SK-N-SH (cell line): ENCODE measurements around the gene DCDC1.

ENCODE experiments used
- FOSL2 ChIP-seq: IDR thresholded peaks from 2 replicates; pipeline ENCODE4 v1.4.0; 2012; ENCODE audit warnings: low read depth, mild to moderate bottlenecking, moderate library complexity, borderline replicate concordance
- TF ChIP-seq, protein P1 (sequence below): fragments of 200-600 bp; sonication (generic); IDR thresholded peaks from 2 replicates; pipeline ENCODE4 v1.6.1; 2017; ENCODE audit warnings: antibody characterized with exemption, mild to moderate bottlenecking, moderate library complexity

DNA sequence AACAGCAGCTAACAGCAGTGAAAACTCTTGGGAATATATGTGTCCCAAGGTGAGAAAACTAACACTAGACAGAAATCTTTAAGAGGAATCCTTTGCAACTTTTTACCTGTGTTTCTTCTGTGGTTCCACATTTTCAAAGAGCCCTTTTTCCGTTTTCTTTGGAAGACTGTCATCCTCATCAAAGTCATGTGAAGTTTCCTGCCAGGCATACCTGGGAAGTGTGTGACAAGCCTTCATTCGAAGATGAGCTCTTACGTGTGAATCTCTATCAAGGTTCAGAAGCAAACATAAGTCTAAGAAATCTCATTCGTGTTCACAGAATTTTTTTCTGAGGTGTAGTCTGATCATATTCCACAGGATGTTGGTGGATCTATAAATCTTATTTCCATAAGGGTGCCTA lies 452.8 kb downstream of the DCDC1 start:
- TF ChIP-seq FOSL2 = no peak
- TF ChIP-seq, protein P1, sequence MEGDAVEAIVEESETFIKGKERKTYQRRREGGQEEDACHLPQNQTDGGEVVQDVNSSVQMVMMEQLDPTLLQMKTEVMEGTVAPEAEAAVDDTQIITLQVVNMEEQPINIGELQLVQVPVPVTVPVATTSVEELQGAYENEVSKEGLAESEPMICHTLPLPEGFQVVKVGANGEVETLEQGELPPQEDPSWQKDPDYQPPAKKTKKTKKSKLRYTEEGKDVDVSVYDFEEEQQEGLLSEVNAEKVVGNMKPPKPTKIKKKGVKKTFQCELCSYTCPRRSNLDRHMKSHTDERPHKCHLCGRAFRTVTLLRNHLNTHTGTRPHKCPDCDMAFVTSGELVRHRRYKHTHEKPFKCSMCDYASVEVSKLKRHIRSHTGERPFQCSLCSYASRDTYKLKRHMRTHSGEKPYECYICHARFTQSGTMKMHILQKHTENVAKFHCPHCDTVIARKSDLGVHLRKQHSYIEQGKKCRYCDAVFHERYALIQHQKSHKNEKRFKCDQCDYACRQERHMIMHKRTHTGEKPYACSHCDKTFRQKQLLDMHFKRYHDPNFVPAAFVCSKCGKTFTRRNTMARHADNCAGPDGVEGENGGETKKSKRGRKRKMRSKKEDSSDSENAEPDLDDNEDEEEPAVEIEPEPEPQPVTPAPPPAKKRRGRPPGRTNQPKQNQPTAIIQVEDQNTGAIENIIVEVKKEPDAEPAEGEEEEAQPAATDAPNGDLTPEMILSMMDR = no peak
